Osteocyte (in vitro differentiated cells): ENCODE data around the gene CYP46A1. TPM values are rescaled to one million over a fixed set of nuclear protein-coding genes. Genes with fewer than 3 reads are reported as not detected.

Experiments used
- DNase-seq: peaks from one replicate; pipeline ENCODE4 v3.0.0; 2021; ENCODE audit warnings: mixed read lengths; ENCODE audit not compliant: unreplicated experiment; ENCODE audit errors: extremely low spot score
- H3K27ac Mint-ChIP-seq: one replicate; pipeline ENCODE4 v1.8.0; 2021; ENCODE audit warnings: mild to moderate bottlenecking, mixed read lengths; ENCODE audit not compliant: unreplicated experiment
- H3K27me3 Mint-ChIP-seq: one replicate; pipeline ENCODE4 v1.8.0; 2021; ENCODE audit warnings: mixed read lengths; ENCODE audit not compliant: unreplicated experiment
- H3K36me3 Mint-ChIP-seq: one replicate; pipeline ENCODE4 v1.8.0; 2021; ENCODE audit warnings: mixed read lengths; ENCODE audit not compliant: unreplicated experiment
- H3K4me1 Mint-ChIP-seq: one replicate; pipeline ENCODE4 v1.8.0; 2021; ENCODE audit warnings: mixed read lengths; ENCODE audit not compliant: unreplicated experiment
- H3K4me3 Mint-ChIP-seq: one replicate; pipeline ENCODE4 v1.8.0; 2021; ENCODE audit warnings: mild to moderate bottlenecking, moderate library complexity, mixed read lengths; ENCODE audit not compliant: unreplicated experiment
- H3K9me3 Mint-ChIP-seq: one replicate; pipeline ENCODE4 v1.8.0; 2021; ENCODE audit warnings: mixed read lengths; ENCODE audit not compliant: unreplicated experiment
- CTCF ChIP-seq: fragments of 200-600 bp; sonication (generic); IDR thresholded peaks from 2 replicates; pipeline ENCODE4 v1.5.0; 2021; ENCODE audit warnings: antibody characterized with exemption, mild to moderate bottlenecking, moderate library complexity
- total RNA-seq: library from RNA; stranded (reverse); gene quantifications from 2 replicates; pipeline ENCODE4 v1.2.1, GENCODE V29; 2021

The CYP46A1 gene
- total RNA-seq, 1 donor from 2014 or later, result 1.3 TPM

GRCh38 chr14:99772371-99773283 lies 88.5 kb downstream of the CYP46A1 start:
- Mint-ChIP-seq H3K27me3 (no peaks in the 10 kb centered on the region), H3K9me3 (no peaks in the 10 kb centered on the region), H3K36me3 (no peaks in the 10 kb centered on the region), H3K4me1 (peaks cover 30% of the 10 kb centered on the region), H3K27ac (no peak overlapping the region), H3K4me3 (no peak overlapping the region)
- DNase-seq, result no peak
- no peak for TF ChIP-seq CTCF

GRCh38 chr14:99773521-99774497 lies 89.7 kb downstream of the CYP46A1 start:
- TF ChIP-seq CTCF, result no peak
- peaks cover 24% of the 10 kb centered on the region for H3K4me1 Mint-ChIP-seq
- DNase-seq, result no peak
- no peak overlapping the region for H3K27ac Mint-ChIP-seq
- no peaks in the 10 kb centered on the region for H3K36me3 Mint-ChIP-seq
- H3K4me3 Mint-ChIP-seq, result no peak overlapping the region
- no peaks in the 10 kb centered on the region for H3K27me3 Mint-ChIP-seq
- peaks cover 9% of the 10 kb centered on the region for H3K9me3 Mint-ChIP-seq

GRCh38 chr14:99774556-99775307 lies 90.6 kb downstream of the CYP46A1 start:
- no peak overlapping the region for H3K27ac Mint-ChIP-seq
- H3K4me1 Mint-ChIP-seq, result peaks cover 24% of the 10 kb centered on the region
- no peaks in the 10 kb centered on the region for H3K27me3 Mint-ChIP-seq
- DNase-seq, result no peak
- peaks cover 3% of the 10 kb centered on the region for H3K36me3 Mint-ChIP-seq
- TF ChIP-seq CTCF, result no peak
- H3K9me3 Mint-ChIP-seq, result peaks cover 18% of the 10 kb centered on the region
- no peak overlapping the region for H3K4me3 Mint-ChIP-seq

- H3K4me3 Mint-ChIP-seq, result no peak overlapping the region
- no peaks in the 10 kb centered on the region for H3K27me3 Mint-ChIP-seq
- H3K27ac Mint-ChIP-seq, result no peak overlapping the region
- H3K4me1 Mint-ChIP-seq, result peaks cover 24% of the 10 kb centered on the region
- DNase-seq, result no peak
- H3K36me3 Mint-ChIP-seq, result peaks cover 3% of the 10 kb centered on the region
- no peak for TF ChIP-seq CTCF
- H3K9me3 Mint-ChIP-seq, result peaks cover 18% of the 10 kb centered on the region
These were observed 91.3 kb downstream of the CYP46A1 start for GRCh38 chr14:99775351-99775750.

Other genes starting within 250 kb of the CYP46A1 start
- gene SETD3, start 203.4 kb upstream of the CYP46A1 start, total RNA-seq, result 49.1 and 49.8 TPM in 2 replicates
- gene CCNK, start 202.9 kb upstream of the CYP46A1 start, total RNA-seq, result 55.8 and 57.4 TPM in 2 replicates
- gene CCDC85C, start 80.1 kb upstream of the CYP46A1 start, total RNA-seq, result 4.4 and 5.1 TPM in 2 replicates
- 2.0 and 2.7 TPM in 2 replicates for gene HHIPL1, start 39.2 kb upstream of the CYP46A1 start, total RNA-seq
- 34.8 and 38.1 TPM in 2 replicates for gene EML1, start 109.1 kb downstream of the CYP46A1 start, total RNA-seq